Measurements from ENCODE around the gene PRDM11.

PRDM11 gene

GRCh38 chr11:45278714-45279113 lies 132.3 kb downstream of the PRDM11 start:
- no peak for DNase-seq (ENCODE audit: low read depth)
- TF ChIP-seq CTCF (IDR thresholded peaks at IDR 0.05; ENCODE audit: low read depth, low read length) (no peak), POLR2A (IDR thresholded peaks at IDR 0.05; ENCODE audit: extremely low read depth, insufficient read length) (no peak), MAX (IDR thresholded peaks at IDR 0.05; ENCODE audit: low read depth, low read length) (no peak), MYC (IDR thresholded peaks at IDR 0.05; ENCODE audit: low read depth, low read length) (no peak)
- H3K4me3 ChIP-seq (ENCODE audit: low read depth, low read length), result no peak overlapping the region

- no peak for DNase-seq (ENCODE audit: low read depth)
- no peak for TF ChIP-seq MYC (IDR thresholded peaks at IDR 0.05; ENCODE audit: low read depth, low read length)
- no peak for TF ChIP-seq CTCF (IDR thresholded peaks at IDR 0.05; ENCODE audit: low read depth, low read length)
- no peak for TF ChIP-seq POLR2A (IDR thresholded peaks at IDR 0.05; ENCODE audit: extremely low read depth, insufficient read length)
- no peak for TF ChIP-seq MAX (IDR thresholded peaks at IDR 0.05; ENCODE audit: low read depth, low read length)
- H3K4me3 ChIP-seq (ENCODE audit: low read depth, low read length), result no peak overlapping the region
Measured at GRCh38 chr11:45279645-45280044, 133.2 kb downstream of the PRDM11 start.

- no peak for DNase-seq (ENCODE audit: low read depth)
- TF ChIP-seq MAX (IDR thresholded peaks at IDR 0.05; ENCODE audit: low read depth, low read length), result no peak
- TF ChIP-seq CTCF (IDR thresholded peaks at IDR 0.05; ENCODE audit: low read depth, low read length), result no peak
- TF ChIP-seq MYC (IDR thresholded peaks at IDR 0.05; ENCODE audit: low read depth, low read length), result no peak
- TF ChIP-seq POLR2A (IDR thresholded peaks at IDR 0.05; ENCODE audit: extremely low read depth, insufficient read length), result no peak
Measured at GRCh38 chr11:45280449-45280848, 134.0 kb downstream of the PRDM11 start.

GRCh38 chr11:45282081-45282480 lies 135.6 kb downstream of the PRDM11 start:
- H3K4me3 ChIP-seq (ENCODE audit: low read depth, low read length), result no peak overlapping the region
- TF ChIP-seq MYC (IDR thresholded peaks at IDR 0.05; ENCODE audit: low read depth, low read length) (no peak), CTCF (IDR thresholded peaks at IDR 0.05; ENCODE audit: low read depth, low read length) (no peak), POLR2A (IDR thresholded peaks at IDR 0.05; ENCODE audit: extremely low read depth, insufficient read length) (no peak), MAX (IDR thresholded peaks at IDR 0.05; ENCODE audit: low read depth, low read length) (no peak)
- DNase-seq (ENCODE audit: low read depth), result no peak

More at GRCh38 chr11:45280449-45280848, 134.0 kb downstream of the PRDM11 start:
- H3K4me3 ChIP-seq (ENCODE audit: low read depth, low read length), result no peak overlapping the region
